HG03575 (cell line): ENCODE data around the gene NANOGP8.
"Not testable (repeated sequence)": the region's sequence is repeated elsewhere in the genome, so short reads cannot be mapped to it uniquely, and the experiment has no call there.

Experiments used
- ATAC-seq: cut with Tn5 transposase; IDR thresholded peaks from one replicate; pipeline ENCODE4 v1.9.1; 2021; ENCODE audit not compliant: unreplicated experiment, insufficient number of reproducible peaks, low FRiP score; ENCODE audit errors: extremely low read depth

The NANOGP8 gene

GRCh38 chr15:35101335-35101734 lies 16.2 kb upstream of the NANOGP8 start:
- ATAC-seq = no peak

- no peak for ATAC-seq
These were observed 13.6 kb upstream of the NANOGP8 start for GRCh38 chr15:35098737-35099136.

- no peak for ATAC-seq
These were observed 10.8 kb upstream of the NANOGP8 start for GRCh38 chr15:35095941-35096340.

- no peak for ATAC-seq
These were observed 7.8 kb upstream of the NANOGP8 start for GRCh38 chr15:35092846-35093245.

GRCh38 chr15:35092311-35092710 lies 7.2 kb upstream of the NANOGP8 start:
- ATAC-seq = no peak

GRCh38 chr15:35090104-35090807 lies 5.2 kb upstream of the NANOGP8 start:
- ATAC-seq = no peak

- no peak for ATAC-seq
These were observed 4.5 kb upstream of the NANOGP8 start for GRCh38 chr15:35089551-35089950.

- no peak for ATAC-seq
These were observed 3.2 kb upstream of the NANOGP8 start for GRCh38 chr15:35088329-35088728.

- no peak for ATAC-seq
These were observed 2.7 kb upstream of the NANOGP8 start for GRCh38 chr15:35087759-35088158.

- not testable (repeated sequence) for ATAC-seq
These were observed 2.4 kb downstream of the NANOGP8 start for GRCh38 chr15:35082371-35083348.

GRCh38 chr15:35081626-35082365 lies 3.3 kb downstream of the NANOGP8 start:
- not testable (repeated sequence) for ATAC-seq

GRCh38 chr15:35080226-35080625 lies 4.9 kb downstream of the NANOGP8 start:
- ATAC-seq = no peak

GRCh38 chr15:35078221-35078915 lies 6.7 kb downstream of the NANOGP8 start:
- no peak for ATAC-seq

GRCh38 chr15:35071106-35071505 lies 14.0 kb downstream of the NANOGP8 start:
- no peak for ATAC-seq

GRCh38 chr15:35068846-35069475 lies 16.1 kb downstream of the NANOGP8 start:
- no peak for ATAC-seq

GRCh38 chr15:35067496-35068347 lies 17.4 kb downstream of the NANOGP8 start:
- ATAC-seq = no peak

GRCh38 chr15:35066094-35066493 lies 19.0 kb downstream of the NANOGP8 start:
- ATAC-seq = no peak
